Transverse colon (tissue), 4 donors: ENCODE data around the gene PILRA. TPM values are rescaled to one million over a fixed set of nuclear protein-coding genes. Genes with fewer than 3 reads are reported as not detected.
"Not testable (repeated sequence)": the region's sequence is repeated elsewhere in the genome, so short reads cannot be mapped to it uniquely, and the experiment has no call there.

Experiments used
- DNase-seq: peaks from one replicate; pipeline ENCODE4 v3.0.0-alpha.2; 2019
- H3K27ac ChIP-seq, 4 donors: fragments of 200-600 bp; sonication (generic); 2 replicates each; pipeline ENCODE4 v1.5.1; 2016 to 2018; ENCODE audit warnings: inconsistent platforms in 4 of 4
- H3K27me3 ChIP-seq: fragments of 200-600 bp; sonication (generic); 2 replicates; pipeline ENCODE4 v1.5.1; 2017; ENCODE audit warnings: inconsistent platforms
- H3K36me3 ChIP-seq, 4 donors: fragments of 200-600 bp; sonication (generic); 2 replicates each; pipeline ENCODE4 v1.5.1; 2017 to 2019; ENCODE audit warnings: inconsistent platforms in 4 of 4
- H3K4me1 ChIP-seq, 4 donors: fragments of 200-600 bp; sonication (generic); 2 replicates each; pipeline ENCODE4 v1.5.1; 2017 to 2020; ENCODE audit warnings: inconsistent platforms in 4 of 4
- H3K4me3 ChIP-seq, 4 donors: fragments of 200-600 bp; sonication (generic); 1 replicate in 1 of 4; 2 replicates in 3 of 4; pipeline versions ENCODE4 v1.5.1 to v1.6.1; 2017 to 2019; ENCODE audit warnings: inconsistent platforms in 4 of 4
- H3K9me3 ChIP-seq, 2 donors: fragments of 200-600 bp; sonication (generic); 2 replicates each; pipeline ENCODE4 v1.5.1; 2017 to 2019; ENCODE audit warnings: inconsistent platforms in 2 of 2
- EP300 ChIP-seq: sonication (generic); formaldehyde crosslinking; IDR thresholded peaks from one replicate; pipeline ENCODE4 v1.6.1; 2017; ENCODE audit warnings: antibody characterized with exemption, low read depth
- POLR2A ChIP-seq: fragments of 450-650 bp; IDR thresholded peaks from one replicate; pipeline ENCODE4 v1.6.1; 2016; ENCODE audit warnings: antibody characterized with exemption, mild to moderate bottlenecking, moderate library complexity
- POLR2AphosphoS5 ChIP-seq, 3 donors: sonication (generic); formaldehyde crosslinking; IDR thresholded peaks; one replicate each; pipeline ENCODE4 v1.6.1; 2016; ENCODE audit warnings: antibody characterized with exemption in 3 of 3
- WGBS, 2 donors: methylation state at CpG; one replicate each; pipeline ENCODE4 v1.1.5; 2018; ENCODE audit warnings: low coverage in 1 of 2; 5-methylcytosine and 5-hydroxymethylcytosine counted together
- in situ Hi-C, 4 donors: fragments of 200-750 bp; cut with MboI; loops; one replicate each; pipeline versions ENCODE4 v1.15.0 to v1.15.1; 2017; ENCODE audit warnings: low sequenced_read_pairs in 3 of 4, low pct_ligation_motif_present in 1 of 4, low pct_unique_long_range_greater_than_20kb in 1 of 4
- intact Hi-C: fragments of 100-400 bp; cut with DNase I; formaldehyde crosslinking; loops from one replicate; pipeline ENCODE4 v1.15.1; 2023; ENCODE audit warnings: low total_unique reads
- total RNA-seq, 4 donors: library from RNA; depleted of rRNA; stranded (reverse); fragments of >200 nt; gene quantifications; one replicate each; pipeline ENCODE4 v1.1.0, GENCODE V29; 2016
- TF ChIP-seq, protein P1 (sequence below), 5 experiments: fragments of 200-600 bp in 3 of 5; fragments of 450-650 bp in 2 of 5; sonication (generic) in 3 of 5; IDR thresholded peaks; 1 replicate in 2 of 5; 2 replicates in 3 of 5; pipeline ENCODE4 v1.5.1; 2016 to 2017; ENCODE audit warnings: antibody characterized with exemption in 5 of 5, inconsistent platforms in 3 of 5, mild to moderate bottlenecking in 2 of 5, moderate library complexity in 1 of 5

PILRA gene
- total RNA-seq, 4 donors from 2014 or later: 1.9 to 4.9 TPM; not detected in 2

DNA sequence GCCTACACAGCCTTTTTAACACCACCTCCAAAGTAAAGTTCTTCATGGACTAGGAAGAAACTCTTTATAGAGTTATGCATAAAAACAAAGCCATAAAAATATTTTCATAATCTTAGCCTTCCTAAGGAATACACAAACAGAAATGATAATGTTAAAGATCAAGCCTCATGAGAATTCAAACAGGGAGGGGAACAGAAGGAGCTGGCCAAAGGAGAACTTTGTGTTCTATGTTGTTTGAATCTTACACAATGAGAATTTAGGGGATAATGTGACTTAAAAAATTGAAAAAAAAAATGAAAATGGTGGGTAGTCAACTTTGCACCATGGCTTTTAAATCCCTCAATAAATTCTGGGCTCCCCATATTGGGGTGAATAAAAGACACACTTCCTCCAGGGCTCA is 24.5 kb upstream of the PILRA start:
- intact Hi-C loops (no loop called here), in situ Hi-C loops (no loop called here)
- no peak for TF ChIP-seq POLR2A
- no peak for TF ChIP-seq POLR2AphosphoS5 (IDR thresholded peaks at IDR 0.05)
- TF ChIP-seq EP300: no peak
- TF ChIP-seq, protein P1, sequence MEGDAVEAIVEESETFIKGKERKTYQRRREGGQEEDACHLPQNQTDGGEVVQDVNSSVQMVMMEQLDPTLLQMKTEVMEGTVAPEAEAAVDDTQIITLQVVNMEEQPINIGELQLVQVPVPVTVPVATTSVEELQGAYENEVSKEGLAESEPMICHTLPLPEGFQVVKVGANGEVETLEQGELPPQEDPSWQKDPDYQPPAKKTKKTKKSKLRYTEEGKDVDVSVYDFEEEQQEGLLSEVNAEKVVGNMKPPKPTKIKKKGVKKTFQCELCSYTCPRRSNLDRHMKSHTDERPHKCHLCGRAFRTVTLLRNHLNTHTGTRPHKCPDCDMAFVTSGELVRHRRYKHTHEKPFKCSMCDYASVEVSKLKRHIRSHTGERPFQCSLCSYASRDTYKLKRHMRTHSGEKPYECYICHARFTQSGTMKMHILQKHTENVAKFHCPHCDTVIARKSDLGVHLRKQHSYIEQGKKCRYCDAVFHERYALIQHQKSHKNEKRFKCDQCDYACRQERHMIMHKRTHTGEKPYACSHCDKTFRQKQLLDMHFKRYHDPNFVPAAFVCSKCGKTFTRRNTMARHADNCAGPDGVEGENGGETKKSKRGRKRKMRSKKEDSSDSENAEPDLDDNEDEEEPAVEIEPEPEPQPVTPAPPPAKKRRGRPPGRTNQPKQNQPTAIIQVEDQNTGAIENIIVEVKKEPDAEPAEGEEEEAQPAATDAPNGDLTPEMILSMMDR (IDR thresholded peaks at IDR 0.05): no peak
- Histone ChIP-seq H3K4me3 (no peak overlapping the region), H3K4me1 (peaks cover 0 to 6% (median 0%) of the 10 kb centered on the region in 4 donors), H3K9me3 (no peaks in the 10 kb centered on the region), H3K27me3 (no peaks in the 10 kb centered on the region), H3K36me3 (peaks cover 0 to 39% (median 19%) of the 10 kb centered on the region in 4 donors), H3K27ac (no peak overlapping the region)
- no peak for DNase-seq

DNA sequence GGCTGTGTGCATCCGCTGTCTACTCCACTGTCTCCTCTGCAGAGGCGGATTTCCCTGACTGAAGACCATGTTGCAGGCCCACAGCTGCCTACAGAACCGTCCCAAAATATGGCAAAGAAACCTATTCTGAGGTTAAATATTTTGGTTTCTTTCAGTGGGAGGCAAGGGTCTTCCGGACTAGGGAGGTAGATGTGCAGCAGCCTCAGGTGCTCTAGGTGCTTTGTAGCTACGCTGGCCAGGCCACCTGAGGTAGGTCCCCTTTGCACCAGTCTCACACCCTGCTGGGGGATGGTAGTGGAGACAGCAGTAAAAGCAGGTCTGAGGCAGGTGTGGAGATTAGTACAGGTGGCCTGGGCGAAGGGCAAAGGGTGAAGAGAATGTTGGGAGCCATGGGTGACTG is 23.5 kb upstream of the PILRA start:
- Histone ChIP-seq H3K36me3 (peaks cover 0 to 46% (median 22%) of the 10 kb centered on the region in 4 donors), H3K4me1 (peaks cover 0 to 2% (median 0%) of the 10 kb centered on the region in 4 donors), H3K4me3 (no peak overlapping the region), H3K27ac (no peak overlapping the region), H3K27me3 (no peaks in the 10 kb centered on the region), H3K9me3 (no peaks in the 10 kb centered on the region)
- DNase-seq: no peak
- in situ Hi-C loops (no loop called here), intact Hi-C loops (no loop called here)
- WGBS, 2 donors: 80 to 96% methylated on average over 3 to 6 of the region's 6 CpGs
- TF ChIP-seq, protein P1 (IDR thresholded peaks at IDR 0.05): no peak
- TF ChIP-seq POLR2A (no peak), POLR2AphosphoS5 (IDR thresholded peaks at IDR 0.05) (no peak), EP300 (no peak)

DNA sequence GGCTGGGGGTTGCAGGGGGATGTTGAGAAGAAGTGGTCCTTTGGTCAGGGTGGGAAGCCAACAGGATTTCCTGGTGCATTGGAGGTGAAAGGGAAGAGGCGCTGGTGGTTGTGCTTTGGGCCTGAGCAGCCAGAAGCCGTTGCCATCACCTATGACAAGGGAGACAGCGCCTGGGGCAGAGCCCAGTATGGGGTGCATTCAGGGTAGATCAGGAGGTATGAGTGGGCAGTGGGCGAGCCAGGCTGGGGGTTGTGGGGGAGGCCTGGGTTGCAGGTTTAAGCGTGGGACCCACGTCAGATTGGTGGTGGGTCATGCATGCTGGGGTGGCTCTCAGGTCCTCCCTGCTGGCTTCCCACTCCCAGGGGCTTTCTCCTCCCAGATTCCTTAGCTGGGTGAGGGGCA is 21.6 kb upstream of the PILRA start:
- Histone ChIP-seq H3K36me3 (peaks cover 0 to 53% (median 26%) of the 10 kb centered on the region in 4 donors), H3K27ac (no peak overlapping the region)
- 93 to 94% methylated on average over 3 to 6 of the region's 6 CpGs for WGBS, 2 donors

DNA sequence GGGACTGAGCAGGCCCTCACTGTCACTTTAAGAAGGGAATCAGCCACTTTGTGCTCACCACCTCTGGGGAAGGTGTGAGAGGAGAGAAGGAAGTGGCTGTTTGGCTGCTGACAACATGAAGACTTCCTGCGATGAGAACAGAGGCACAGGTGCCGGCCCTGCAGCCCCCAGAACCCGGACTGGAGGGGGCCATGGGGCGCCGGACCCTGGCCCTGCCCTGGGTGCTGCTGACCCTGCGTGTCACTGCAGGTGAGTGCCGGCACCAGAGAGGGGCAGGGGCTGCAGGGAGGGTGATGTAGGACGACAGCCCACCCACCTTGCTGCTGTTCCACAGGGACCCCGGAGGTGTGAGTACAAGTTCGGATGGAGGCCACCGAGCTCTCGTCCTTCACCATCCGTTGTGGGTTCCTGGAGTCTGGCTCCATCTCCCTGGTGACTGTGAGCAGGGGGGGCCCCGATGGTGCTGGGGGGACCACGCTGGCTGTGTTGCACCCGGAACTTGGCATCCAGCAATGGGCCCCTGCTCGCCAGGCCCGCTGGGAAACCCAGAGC is 21.0 kb upstream of the PILRA start:
- peaks cover 0 to 52% (median 23%) of the 10 kb centered on the region in 4 donors for H3K36me3 ChIP-seq
- intact Hi-C loops, DNase-seq, in situ Hi-C loops, H3K4me3 ChIP-seq, H3K27me3 ChIP-seq, H3K9me3 ChIP-seq, H3K27ac ChIP-seq, H3K4me1 ChIP-seq: not testable (repeated sequence)
- 97% methylated on average over 10 of the region's 18 CpGs; no CpG with 5 or more reads in 1 of the 2 donors for WGBS, 2 donors

More for the DNA sequence above, 21.6 kb upstream of the PILRA start:
- H3K27me3 ChIP-seq: no peaks in the 10 kb centered on the region
- TF ChIP-seq POLR2AphosphoS5 (IDR thresholded peaks at IDR 0.05): no peak
- TF ChIP-seq POLR2A: no peak
- TF ChIP-seq, protein P1 (IDR thresholded peaks at IDR 0.05): no peak
- TF ChIP-seq EP300: no peak
- H3K9me3 ChIP-seq: no peaks in the 10 kb centered on the region
- intact Hi-C loops (no loop called here), in situ Hi-C loops (no loop called here)
- no peak overlapping the region for H3K4me3 ChIP-seq
- no peak for DNase-seq
- no peaks in the 10 kb centered on the region for H3K4me1 ChIP-seq
